NT2/D1 (cell line): ENCODE data around the gene KANSL1.

Experiments used
- DNase-seq: peaks from one replicate; pipeline ENCODE4 v3.0.0-alpha.2; 2011; ENCODE audit warnings: low read depth, low spot score
- H3K27me3 ChIP-seq: 2 replicates; pipeline ENCODE4 v1.6.0; 2011; ENCODE audit warnings: mild to moderate bottlenecking; ENCODE audit not compliant: insufficient read length, insufficient read depth
- H3K36me3 ChIP-seq: 2 replicates; pipeline ENCODE4 v1.6.1; 2011; ENCODE audit warnings: mild to moderate bottlenecking, low read length, mixed read lengths; ENCODE audit not compliant: insufficient read depth, insufficient read length
- H3K4me1 ChIP-seq: 2 replicates; pipeline ENCODE4 v1.5.1; 2011; ENCODE audit not compliant: insufficient read depth, insufficient read length
- H3K4me3 ChIP-seq: 2 replicates; pipeline ENCODE4 v1.5.1; 2011; ENCODE audit warnings: low read depth; ENCODE audit not compliant: insufficient read length
- H3K9ac ChIP-seq: 2 replicates; pipeline ENCODE4 v1.6.0; 2011; ENCODE audit warnings: low read depth; ENCODE audit not compliant: insufficient read length
- H3K9me3 ChIP-seq: 2 replicates; pipeline ENCODE4 v1.5.1; 2011; ENCODE audit warnings: mild to moderate bottlenecking, low read length; ENCODE audit not compliant: insufficient read depth
- SUZ12 ChIP-seq: IDR thresholded peaks from 2 replicates; pipeline ENCODE4 v1.6.1; 2011; ENCODE audit not compliant: insufficient read length, insufficient read depth; ENCODE audit errors: extremely low read depth
- YY1 ChIP-seq: IDR thresholded peaks from 2 replicates; pipeline ENCODE4 v1.6.1; 2011; ENCODE audit not compliant: insufficient read length, insufficient read depth
- ZNF274 ChIP-seq: IDR thresholded peaks from 2 replicates; pipeline ENCODE4 v1.6.1; 2011; ENCODE audit warnings: mild to moderate bottlenecking, low read depth, low read length

Gene KANSL1

GRCh38 chr17:45990886-45991285 is 202.3 kb downstream of the KANSL1 start:
- no peaks in the 10 kb centered on the region for H3K36me3 ChIP-seq
- peaks cover 22% of the 10 kb centered on the region for H3K4me1 ChIP-seq
- H3K9ac ChIP-seq = no peak overlapping the region
- no peaks in the 10 kb centered on the region for H3K9me3 ChIP-seq
- H3K27me3 ChIP-seq = no peaks in the 10 kb centered on the region
- H3K4me3 ChIP-seq = no peak overlapping the region
- DNase-seq = no peak
- TF ChIP-seq YY1 = no peak
- TF ChIP-seq SUZ12 = no peak
- TF ChIP-seq ZNF274 = no peak

DNA sequence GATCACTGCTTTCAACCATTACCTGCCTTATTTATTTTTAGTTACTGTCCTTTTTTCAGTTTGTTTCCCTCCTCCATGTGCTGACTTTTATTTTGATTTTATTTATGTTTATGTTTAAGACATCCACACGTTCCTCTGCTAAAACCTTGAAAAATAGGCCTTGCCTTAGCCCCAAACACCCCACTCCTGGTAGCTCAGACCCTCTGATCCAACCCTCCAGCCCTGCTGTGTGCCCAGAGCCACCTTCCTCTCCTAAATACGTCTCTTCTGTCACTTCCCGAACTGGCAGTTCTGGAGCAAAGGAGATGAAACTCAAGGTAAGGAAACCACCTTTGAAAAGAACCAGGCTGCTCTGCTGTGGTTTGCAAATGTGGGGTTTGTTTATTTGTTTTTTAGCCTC is 203.5 kb downstream of the KANSL1 start:
- H3K27me3 ChIP-seq = no peaks in the 10 kb centered on the region
- DNase-seq = no peak
- TF ChIP-seq ZNF274 (no peak), SUZ12 (no peak), YY1 (no peak)
- no peak overlapping the region for H3K9ac ChIP-seq
- H3K4me1 ChIP-seq = peaks cover 19% of the 10 kb centered on the region
- H3K4me3 ChIP-seq = no peak overlapping the region
- H3K9me3 ChIP-seq = no peaks in the 10 kb centered on the region
- H3K36me3 ChIP-seq = no peaks in the 10 kb centered on the region

- Histone ChIP-seq H3K4me1 (peaks cover 16% of the 10 kb centered on the region), H3K9ac (no peak overlapping the region), H3K36me3 (no peaks in the 10 kb centered on the region), H3K4me3 (no peak overlapping the region), H3K27me3 (no peaks in the 10 kb centered on the region), H3K9me3 (no peaks in the 10 kb centered on the region)
- DNase-seq = no peak
- no peak for TF ChIP-seq SUZ12
- TF ChIP-seq ZNF274 = no peak
- TF ChIP-seq YY1 = no peak
These were observed 205.5 kb downstream of the KANSL1 start for GRCh38 chr17:45987706-45988105.

DNA sequence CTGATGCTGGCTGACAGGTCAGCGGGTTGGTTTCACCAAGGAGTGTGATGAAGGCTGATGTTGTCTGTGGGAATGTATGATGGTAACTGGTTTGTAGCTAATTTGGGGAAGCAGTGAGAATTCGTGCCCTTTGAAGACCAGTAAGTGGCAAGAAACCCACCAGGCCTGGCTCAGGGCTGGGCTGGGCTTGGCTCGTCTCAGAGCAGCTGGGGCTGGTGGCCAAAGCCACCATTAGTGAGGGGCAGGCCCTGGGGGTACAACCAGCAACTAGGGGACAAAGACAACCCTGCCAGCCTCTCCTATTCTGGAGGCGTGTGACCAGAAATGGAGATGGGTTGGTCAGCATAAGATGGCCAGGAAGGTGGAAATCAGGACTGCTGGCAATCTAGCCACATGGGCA is 207.2 kb downstream of the KANSL1 start:
- Histone ChIP-seq H3K4me1 (peaks cover 14% of the 10 kb centered on the region), H3K36me3 (no peaks in the 10 kb centered on the region), H3K27me3 (no peaks in the 10 kb centered on the region), H3K9me3 (no peaks in the 10 kb centered on the region), H3K4me3 (no peak overlapping the region), H3K9ac (no peak overlapping the region)
- TF ChIP-seq ZNF274 (no peak), SUZ12 (no peak), YY1 (no peak)
- DNase-seq = no peak

GRCh38 chr17:45985447-45985846 is 207.8 kb downstream of the KANSL1 start:
- DNase-seq = no peak
- Histone ChIP-seq H3K9me3 (no peaks in the 10 kb centered on the region), H3K4me1 (peaks cover 12% of the 10 kb centered on the region), H3K9ac (no peak overlapping the region), H3K36me3 (no peaks in the 10 kb centered on the region), H3K27me3 (peaks cover 2% of the 10 kb centered on the region), H3K4me3 (no peak overlapping the region)
- TF ChIP-seq SUZ12 = no peak
- no peak for TF ChIP-seq ZNF274
- TF ChIP-seq YY1 = no peak

- Histone ChIP-seq H3K4me1 (peaks cover 12% of the 10 kb centered on the region), H3K27me3 (peaks cover 2% of the 10 kb centered on the region), H3K9ac (no peak overlapping the region)
These were observed 208.9 kb downstream of the KANSL1 start for GRCh38 chr17:45984368-45984767.

GRCh38 chr17:45983614-45984310 is 209.5 kb downstream of the KANSL1 start:
- Histone ChIP-seq H3K9me3 (no peaks in the 10 kb centered on the region), H3K4me3 (no peak overlapping the region), H3K27me3 (peaks cover 2% of the 10 kb centered on the region), H3K36me3 (no peaks in the 10 kb centered on the region), H3K9ac (no peak overlapping the region), H3K4me1 (peaks cover 12% of the 10 kb centered on the region)
- DNase-seq = no peak
- TF ChIP-seq ZNF274 (no peak), SUZ12 (no peak), YY1 (no peak)

More at GRCh38 chr17:45984368-45984767, 208.9 kb downstream of the KANSL1 start:
- no peak for DNase-seq
- Histone ChIP-seq H3K4me3 (no peak overlapping the region), H3K36me3 (no peaks in the 10 kb centered on the region), H3K9me3 (no peaks in the 10 kb centered on the region)
- TF ChIP-seq YY1 (no peak), SUZ12 (no peak), ZNF274 (no peak)
